Keratinocyte (primary cell): ENCODE results near the gene LINGO1.

Experiments used
- CTCF ChIP-seq, 3 experiments: IDR thresholded peaks in 1 of 3; conservative IDR thresholded peaks in 1 of 3; optimal IDR thresholded peaks in 1 of 3; 2 replicates in 2 of 3; 3 replicates in 1 of 3; pipeline versions ENCODE3 to v1.5.1; 2011; ENCODE audit warnings: low read length in 3 of 3, mild to moderate bottlenecking in 3 of 3, moderate library complexity in 2 of 3, control low read depth in 1 of 3, inconsistent platforms in 1 of 3; ENCODE audit not compliant: insufficient read depth in 2 of 3; ENCODE audit errors: extremely low read depth in 1 of 3
- EZH2 ChIP-seq: IDR thresholded peaks from one replicate; pipeline ENCODE4 v1.6.1; 2012; ENCODE audit warnings: inconsistent platforms, mild to moderate bottlenecking, low read length, moderate library complexity

DNA sequence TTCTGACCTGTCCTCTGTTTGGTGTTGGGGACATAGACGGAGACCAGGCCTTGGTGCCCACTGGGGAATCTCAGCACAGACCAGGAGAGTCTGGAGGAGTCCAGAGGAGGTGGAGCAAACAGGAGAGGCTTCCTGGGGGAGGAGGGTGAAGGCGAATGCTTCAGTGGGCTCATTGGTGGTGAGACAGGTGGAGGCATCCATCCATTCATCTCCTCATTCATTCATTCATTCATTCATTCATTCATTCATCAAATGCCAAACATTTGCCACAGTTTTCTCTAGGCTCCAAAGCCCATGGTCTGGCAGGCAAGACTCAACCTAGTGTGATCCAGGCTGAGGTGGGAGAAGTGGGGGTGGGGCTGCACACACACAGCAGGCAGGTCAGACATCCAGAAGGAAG, 7.9 kb upstream of the LINGO1 start:
- no peak for TF ChIP-seq CTCF (optimal IDR thresholded peaks at IDR 0.05 in 1 of 3, IDR thresholded peaks at IDR 0.05 in 1 of 3, conservative IDR thresholded peaks at IDR 0.05 in 1 of 3; ENCODE audit: extremely low read depth in 1 of 3, insufficient read depth in 2 of 3, low read length in 3 of 3)
- TF ChIP-seq EZH2 = no peak
